ENCODE data around the gene PPP1R16B. TPM values are rescaled to one million over a fixed set of nuclear protein-coding genes. Genes with fewer than 3 reads are reported as not detected.

The PPP1R16B gene
- 1 to 10 TPM; 7.3 to 8.9 TPM for total RNA-seq

- Histone ChIP-seq H3K36me3 (no peaks in the 10 kb centered on the region), H3K27me3 (replicated peaks; ENCODE audit: insufficient read depth) (no peaks in the 10 kb centered on the region), H3K9me3 (no peaks in the 10 kb centered on the region), H3K27ac (no peak within 1 kb of the TSS), H3K4me1 (ENCODE audit: control insufficient read depth in 1 of 2, low read depth in 2 of 2) (peaks cover 11 to 22% of the 10 kb centered on the region in 2 donors), H3K4me3 (peak within 1 kb of the TSS; percentile 74)
- ATAC-seq (ENCODE audit: insufficient number of reproducible peaks, low FRiP score, low read depth), result no peak
- no peak for TF ChIP-seq CTCF (IDR thresholded peaks at IDR 0.05)
- DNase-seq (ENCODE audit: low spot score), result no peak
These were observed at the start of gene PPP1R16B for GRCh38 chr20:38805502-38805957. Gene PPP1R16B (plus strand): TSS chr20:38805697. CDS start chr20:38835926, 30,229 bp downstream.

GRCh38 chr20:38757145-38757775 lies 48.2 kb upstream of the PPP1R16B start:
- no peak for ATAC-seq (ENCODE audit: insufficient number of reproducible peaks, low FRiP score, low read depth)

GRCh38 chr20:38759106-38759505 lies 46.4 kb upstream of the PPP1R16B start:
- TF ChIP-seq CTCF (IDR thresholded peaks at IDR 0.05), result no peak
- Histone ChIP-seq H3K4me1 (ENCODE audit: control insufficient read depth in 1 of 2, low read depth in 2 of 2) (peaks cover 0 to 11% of the 10 kb centered on the region in 2 donors), H3K4me3 (no peak overlapping the region), H3K27me3 (replicated peaks; ENCODE audit: insufficient read depth) (no peaks in the 10 kb centered on the region), H3K36me3 (peaks cover 31% of the 10 kb centered on the region), H3K9me3 (no peaks in the 10 kb centered on the region), H3K27ac (peak overlapping the region in 1 of 2 donors; percentile 28)
- ATAC-seq (ENCODE audit: insufficient number of reproducible peaks, low FRiP score, low read depth), result no peak
- no peak for DNase-seq (ENCODE audit: low spot score)

More at GRCh38 chr20:38757145-38757775, 48.2 kb upstream of the PPP1R16B start:
- Histone ChIP-seq H3K9me3 (no peaks in the 10 kb centered on the region), H3K27ac (no peak overlapping the region), H3K4me1 (ENCODE audit: control insufficient read depth in 1 of 2, low read depth in 2 of 2) (peaks cover 0 to 8% of the 10 kb centered on the region in 2 donors), H3K27me3 (replicated peaks; ENCODE audit: insufficient read depth) (no peaks in the 10 kb centered on the region), H3K4me3 (no peak overlapping the region), H3K36me3 (peaks cover 27% of the 10 kb centered on the region)
- no peak for TF ChIP-seq CTCF (IDR thresholded peaks at IDR 0.05)
- DNase-seq (ENCODE audit: low spot score), result no peak

GRCh38 chr20:38760978-38761377 lies 44.5 kb upstream of the PPP1R16B start:
- Histone ChIP-seq H3K27me3 (replicated peaks; ENCODE audit: insufficient read depth) (no peaks in the 10 kb centered on the region), H3K9me3 (no peaks in the 10 kb centered on the region), H3K4me3 (no peak overlapping the region), H3K27ac (no peak overlapping the region), H3K4me1 (ENCODE audit: control insufficient read depth in 1 of 2, low read depth in 2 of 2) (peaks cover 15 to 29% of the 10 kb centered on the region in 2 donors), H3K36me3 (peaks cover 18% of the 10 kb centered on the region)
- TF ChIP-seq CTCF (IDR thresholded peaks at IDR 0.05), result no peak
- DNase-seq (ENCODE audit: low spot score) (no peak), ATAC-seq (ENCODE audit: insufficient number of reproducible peaks, low FRiP score, low read depth) (no peak)

GRCh38 chr20:38762174-38762573 lies 43.3 kb upstream of the PPP1R16B start:
- no peak overlapping the region for H3K27ac ChIP-seq
- no peak for ATAC-seq (ENCODE audit: insufficient number of reproducible peaks, low FRiP score, low read depth)
- DNase-seq (ENCODE audit: low spot score), result no peak
- peaks cover 11% of the 10 kb centered on the region for H3K36me3 ChIP-seq
- H3K4me3 ChIP-seq, result no peak overlapping the region
- no peaks in the 10 kb centered on the region for H3K9me3 ChIP-seq
- no peaks in the 10 kb centered on the region for H3K27me3 ChIP-seq (replicated peaks; ENCODE audit: insufficient read depth)
- TF ChIP-seq CTCF (IDR thresholded peaks at IDR 0.05), result no peak
- H3K4me1 ChIP-seq (ENCODE audit: control insufficient read depth in 1 of 2, low read depth in 2 of 2), result peaks cover 23 to 38% of the 10 kb centered on the region in 2 donors

Data from thoracic aorta (tissue), 2 donors.